GM12878 (cell line): ENCODE results near the gene ETF1. TPM values are rescaled to one million over a fixed set of nuclear protein-coding genes. Genes with fewer than 3 reads are reported as not detected.

Experiments
- EED ChIP-seq: sonication (generic); IDR thresholded peaks from 2 replicates; pipeline ENCODE4 v1.6.1; 2016; ENCODE audit warnings: antibody characterized with exemption, low read depth
- ESRRA ChIP-seq: IDR thresholded peaks from 2 replicates; pipeline ENCODE4 v1.6.1; 2012; ENCODE audit warnings: mild to moderate bottlenecking, low read length, improper control_type of control experiment
- FOXM1 ChIP-seq: IDR thresholded peaks from 2 replicates; pipeline ENCODE4 v1.6.1; 2012; ENCODE audit warnings: low read depth, mild to moderate bottlenecking, inconsistent platforms, low read length, moderate library complexity
- GABPA ChIP-seq: IDR thresholded peaks from 2 replicates; pipeline ENCODE4 v1.6.1; 2014; ENCODE audit warnings: antibody characterized with exemption, low read depth, mild to moderate bottlenecking, inconsistent platforms
- GATAD2B ChIP-seq: fragments of 450-650 bp; conservative IDR thresholded peaks from 2 replicates; pipeline ENCODE4 v1.6.1; 2017; ENCODE audit warnings: low read depth, mild to moderate bottlenecking, moderate library complexity
- HDGF ChIP-seq: fragments of 450-650 bp; IDR thresholded peaks from 2 replicates; pipeline ENCODE4 v1.6.1; 2016; ENCODE audit warnings: antibody characterized with exemption
- IKZF1 ChIP-seq: fragments of 450-650 bp; conservative IDR thresholded peaks from 2 replicates; pipeline ENCODE4 v1.6.1; 2017; ENCODE audit warnings: antibody characterized with exemption, mild to moderate bottlenecking
- JUND ChIP-seq: IDR thresholded peaks from 2 replicates; pipeline ENCODE4 v1.6.1; 2012; ENCODE audit warnings: low read depth, mild to moderate bottlenecking, low read length, improper control_type of control experiment, moderate library complexity
- MYC ChIP-seq: IDR thresholded peaks from 2 replicates; pipeline ENCODE4 v1.6.1; 2011; ENCODE audit warnings: mild to moderate bottlenecking, low read length, moderate library complexity, inconsistent platforms; ENCODE audit not compliant: insufficient read depth, insufficient replicate concordance, insufficient read length, severe bottlenecking
- NFYB ChIP-seq: IDR thresholded peaks from 2 replicates; pipeline ENCODE4 v1.6.1; 2011; ENCODE audit warnings: low read depth, mild to moderate bottlenecking, low read length, improper control_type of control experiment, moderate library complexity; ENCODE audit not compliant: insufficient read depth
- NKRF ChIP-seq: fragments of 450-650 bp; conservative IDR thresholded peaks from 2 replicates; pipeline ENCODE4 v1.6.1; 2017; ENCODE audit warnings: mild to moderate bottlenecking, moderate library complexity
- PKNOX1 ChIP-seq: fragments of 450-650 bp; IDR thresholded peaks from 2 replicates; pipeline ENCODE4 v1.6.1; 2016; ENCODE audit warnings: mild to moderate bottlenecking
- POLR2AphosphoS2 ChIP-seq: IDR thresholded peaks from 2 replicates; pipeline ENCODE4 v1.6.1; 2011; ENCODE audit warnings: low read depth, mild to moderate bottlenecking, low read length, improper control_type of control experiment, moderate library complexity
- POLR2AphosphoS5 ChIP-seq: IDR thresholded peaks from 2 replicates; pipeline ENCODE4 v1.6.1; 2011; ENCODE audit warnings: mild to moderate bottlenecking, low read length, inconsistent platforms
- POU2F2 ChIP-seq: IDR thresholded peaks from 3 replicates; pipeline ENCODE4 v1.6.1; 2011; ENCODE audit warnings: low read depth, mild to moderate bottlenecking, low read length, borderline replicate concordance
- RB1 ChIP-seq: fragments of 450-650 bp; formaldehyde crosslinking; IDR thresholded peaks from 2 replicates; pipeline ENCODE4 v1.6.1; 2017; ENCODE audit warnings: mild to moderate bottlenecking, borderline replicate concordance
- RUNX3 ChIP-seq: IDR thresholded peaks from 2 replicates; pipeline ENCODE4 v1.6.1; 2012; ENCODE audit warnings: low read length, inconsistent platforms
- SIN3A ChIP-seq: IDR thresholded peaks from 2 replicates; pipeline ENCODE4 v1.6.1; 2012; ENCODE audit warnings: low read depth, low read length, improper control_type of control experiment
- SIX5 ChIP-seq: IDR thresholded peaks from 2 replicates; pipeline ENCODE4 v1.6.1; 2011; ENCODE audit warnings: mild to moderate bottlenecking, low read depth, low read length, moderate library complexity; ENCODE audit not compliant: severe bottlenecking
- SMARCA5 ChIP-seq: fragments of 450-650 bp; IDR thresholded peaks from 2 replicates; pipeline ENCODE4 v1.6.1; 2017; ENCODE audit warnings: mild to moderate bottlenecking
- SPI1 ChIP-seq: IDR thresholded peaks from 2 replicates; pipeline ENCODE4 v1.6.1; 2011; ENCODE audit warnings: low read depth, mild to moderate bottlenecking, low read length, moderate library complexity, borderline replicate concordance; ENCODE audit not compliant: insufficient read depth
- SREBF1 ChIP-seq: IDR thresholded peaks from 2 replicates; pipeline ENCODE4 v1.6.1; 2012; ENCODE audit warnings: mild to moderate bottlenecking, low read length
- USF2 ChIP-seq: IDR thresholded peaks from 2 replicates; pipeline ENCODE4 v1.6.1; 2011; ENCODE audit warnings: low read depth, low read length, improper control_type of control experiment, borderline replicate concordance
- WRNIP1 ChIP-seq: IDR thresholded peaks from 2 replicates; pipeline ENCODE4 v1.6.1; 2011; ENCODE audit warnings: low read depth, low read length, improper control_type of control experiment, borderline replicate concordance
- ZNF622 ChIP-seq: fragments of 450-650 bp; IDR thresholded peaks from 2 replicates; pipeline ENCODE4 v1.6.1; 2017; ENCODE audit warnings: mild to moderate bottlenecking, inconsistent platforms
- polyA plus RNA-seq, 11 experiments: library from polyadenylated mRNA; depleted of rRNA in 4 of 11; unstranded in 6 of 11; stranded (reverse) in 5 of 11; fragments of >200 nt; fragmentation: Nextera tagmentation in 4 of 11; fragmentation: Illumina TruSeq in 1 of 11; extraction: Ambion mirVana in 4 of 11; extraction: Trizol in 1 of 11; gene quantifications; 1 replicate in 1 of 11; 2 replicates in 10 of 11; pipeline versions ENCODE4 v1.2.1 to v1.2.3, GENCODE V29; 2011 to 2016; ENCODE audit warnings: inconsistent platforms in 2 of 11, missing spikeins in 2 of 11, low read depth in 1 of 11
- total RNA-seq, 4 experiments: library from RNA; depleted of rRNA in 3 of 4; stranded (reverse); fragments of >200 nt in 3 of 4; fragmentation: Illumina TruSeq in 1 of 4; extraction: Trizol in 1 of 4; gene quantifications; 2 replicates each; pipeline versions ENCODE4 v1.2.1 to v1.2.3, GENCODE V29; 2013 to 2021
- TF ChIP-seq, protein P1 (sequence below): fragments of 450-650 bp; IDR thresholded peaks from 2 replicates; pipeline ENCODE4 v1.6.1; 2017; ENCODE audit warnings: mild to moderate bottlenecking, low read depth, inconsistent platforms; ENCODE audit not compliant: poor library complexity, severe bottlenecking

ETF1 gene
- total and polyA plus RNA-seq, 10 of the 15 experiments (the other 5 are each of a cell fraction or from before 2014, with no cell fraction given) = 29.8 to 145 (median 108) TPM

DNA sequence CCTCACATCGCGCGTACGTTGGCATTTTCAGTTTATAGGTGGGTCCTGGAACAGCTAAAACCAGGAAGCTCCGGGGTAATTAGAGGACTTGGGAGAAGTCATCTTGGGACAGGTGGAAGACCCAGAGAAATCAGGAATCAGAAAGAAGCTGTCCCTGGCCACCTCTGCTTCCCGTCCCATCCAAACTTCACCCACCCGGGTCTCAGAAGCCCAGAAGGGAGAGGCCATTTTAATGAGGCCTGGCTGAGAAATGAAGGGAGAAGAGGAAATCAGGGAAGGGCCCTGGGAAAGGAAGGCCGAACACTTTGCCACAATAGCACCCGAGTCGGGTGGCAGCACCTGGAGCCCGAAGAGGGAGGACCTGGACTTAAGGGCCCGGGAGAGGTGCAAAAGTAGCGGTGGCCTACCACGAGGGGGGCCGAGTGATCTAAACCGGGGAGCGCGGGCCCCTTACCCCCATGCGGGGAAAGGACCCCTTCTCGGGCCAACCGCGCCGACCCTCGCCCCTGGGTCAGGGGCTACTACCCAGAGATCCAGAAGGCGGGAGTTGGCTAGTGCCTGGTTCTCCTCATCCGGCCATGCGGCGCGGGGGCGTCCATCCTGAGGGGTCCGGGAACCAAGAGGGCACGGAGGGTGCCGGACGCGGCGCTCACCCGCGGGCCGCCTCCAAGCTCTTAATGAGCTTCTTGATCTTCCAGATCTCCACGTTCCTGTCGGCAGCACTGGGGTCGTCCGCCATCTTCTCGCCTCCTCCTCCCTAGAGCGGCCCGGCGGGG is 668 bp downstream of the ETF1 start (continued):
- TF ChIP-seq, protein P1, sequence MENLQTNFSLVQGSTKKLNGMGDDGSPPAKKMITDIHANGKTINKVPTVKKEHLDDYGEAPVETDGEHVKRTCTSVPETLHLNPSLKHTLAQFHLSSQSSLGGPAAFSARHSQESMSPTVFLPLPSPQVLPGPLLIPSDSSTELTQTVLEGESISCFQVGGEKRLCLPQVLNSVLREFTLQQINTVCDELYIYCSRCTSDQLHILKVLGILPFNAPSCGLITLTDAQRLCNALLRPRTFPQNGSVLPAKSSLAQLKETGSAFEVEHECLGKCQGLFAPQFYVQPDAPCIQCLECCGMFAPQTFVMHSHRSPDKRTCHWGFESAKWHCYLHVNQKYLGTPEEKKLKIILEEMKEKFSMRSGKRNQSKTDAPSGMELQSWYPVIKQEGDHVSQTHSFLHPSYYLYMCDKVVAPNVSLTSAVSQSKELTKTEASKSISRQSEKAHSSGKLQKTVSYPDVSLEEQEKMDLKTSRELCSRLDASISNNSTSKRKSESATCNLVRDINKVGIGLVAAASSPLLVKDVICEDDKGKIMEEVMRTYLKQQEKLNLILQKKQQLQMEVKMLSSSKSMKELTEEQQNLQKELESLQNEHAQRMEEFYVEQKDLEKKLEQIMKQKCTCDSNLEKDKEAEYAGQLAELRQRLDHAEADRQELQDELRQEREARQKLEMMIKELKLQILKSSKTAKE = no peak
- no peak for TF ChIP-seq MYC
- no peak; the same call in 1 of the 2 replicates for TF ChIP-seq POLR2AphosphoS2
- no peak for TF ChIP-seq ESRRA
- no peak for TF ChIP-seq GABPA
- no peak for TF ChIP-seq ZNF622
- TF ChIP-seq HDGF = no peak
- TF ChIP-seq SREBF1 = no peak
- no peak for TF ChIP-seq SIX5
- no peak for TF ChIP-seq USF2
- peak; percentile 70; the same call in 1 of the 2 replicates for TF ChIP-seq POLR2AphosphoS5
- no peak for TF ChIP-seq FOXM1
- 0 out of 2 replicates have a peak, but pooled peaks have one; percentile 47 for TF ChIP-seq GATAD2B
- no peak for TF ChIP-seq IKZF1
- TF ChIP-seq SPI1 = no peak
- TF ChIP-seq JUND = no peak
- TF ChIP-seq NKRF = no peak
- no peak for TF ChIP-seq POU2F2
- TF ChIP-seq EED = no peak
- TF ChIP-seq PKNOX1 = no peak
- TF ChIP-seq SMARCA5 = 0 out of 2 replicates have a peak, but pooled peaks have one; percentile 35
- TF ChIP-seq RUNX3 = no peak
- TF ChIP-seq WRNIP1 = no peak
- no peak for TF ChIP-seq NFYB
- TF ChIP-seq RB1 = no peak
- no peak for TF ChIP-seq SIN3A
